NB4 (cell line): ENCODE data around the gene TADA2B.

Experiments used
- DNase-seq: peaks from one replicate; pipeline ENCODE4 v3.0.0; 2010; ENCODE audit warnings: low read depth
- H3K4me3 ChIP-seq: one replicate; pipeline ENCODE4 v1.5.1; 2011; ENCODE audit warnings: mild to moderate bottlenecking, low read depth, low read length, moderate library complexity
- MYC ChIP-seq: IDR thresholded peaks from 2 replicates; pipeline ENCODE4 v1.6.1; 2011; ENCODE audit warnings: low read depth, low read length
- POLR2A ChIP-seq: IDR thresholded peaks from 2 replicates; pipeline ENCODE4 v1.6.1; 2011; ENCODE audit warnings: mild to moderate bottlenecking; ENCODE audit not compliant: insufficient read length; ENCODE audit errors: extremely low read depth
- TF ChIP-seq, protein P1 (sequence below): IDR thresholded peaks from 2 replicates; pipeline ENCODE4 v1.6.1; 2011; ENCODE audit warnings: low read depth, low read length
- TF ChIP-seq, protein P2 (sequence below): IDR thresholded peaks from one replicate; pipeline ENCODE4 v1.5.1; 2012; ENCODE audit warnings: low read depth, low read length

TADA2B gene

GRCh38 chr4:7066006-7066405, 22.8 kb downstream of the TADA2B start:
- peak; percentile 9 for DNase-seq
- H3K4me3 ChIP-seq = peak overlapping the region; percentile 79
- TF ChIP-seq POLR2A = no peak
- TF ChIP-seq, protein P1, sequence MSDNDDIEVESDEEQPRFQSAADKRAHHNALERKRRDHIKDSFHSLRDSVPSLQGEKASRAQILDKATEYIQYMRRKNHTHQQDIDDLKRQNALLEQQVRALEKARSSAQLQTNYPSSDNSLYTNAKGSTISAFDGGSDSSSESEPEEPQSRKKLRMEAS = no peak
- TF ChIP-seq, protein P2, sequence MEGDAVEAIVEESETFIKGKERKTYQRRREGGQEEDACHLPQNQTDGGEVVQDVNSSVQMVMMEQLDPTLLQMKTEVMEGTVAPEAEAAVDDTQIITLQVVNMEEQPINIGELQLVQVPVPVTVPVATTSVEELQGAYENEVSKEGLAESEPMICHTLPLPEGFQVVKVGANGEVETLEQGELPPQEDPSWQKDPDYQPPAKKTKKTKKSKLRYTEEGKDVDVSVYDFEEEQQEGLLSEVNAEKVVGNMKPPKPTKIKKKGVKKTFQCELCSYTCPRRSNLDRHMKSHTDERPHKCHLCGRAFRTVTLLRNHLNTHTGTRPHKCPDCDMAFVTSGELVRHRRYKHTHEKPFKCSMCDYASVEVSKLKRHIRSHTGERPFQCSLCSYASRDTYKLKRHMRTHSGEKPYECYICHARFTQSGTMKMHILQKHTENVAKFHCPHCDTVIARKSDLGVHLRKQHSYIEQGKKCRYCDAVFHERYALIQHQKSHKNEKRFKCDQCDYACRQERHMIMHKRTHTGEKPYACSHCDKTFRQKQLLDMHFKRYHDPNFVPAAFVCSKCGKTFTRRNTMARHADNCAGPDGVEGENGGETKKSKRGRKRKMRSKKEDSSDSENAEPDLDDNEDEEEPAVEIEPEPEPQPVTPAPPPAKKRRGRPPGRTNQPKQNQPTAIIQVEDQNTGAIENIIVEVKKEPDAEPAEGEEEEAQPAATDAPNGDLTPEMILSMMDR = no peak
- TF ChIP-seq MYC = no peak

- peak; percentile 4 for DNase-seq
- H3K4me3 ChIP-seq = peak overlapping the region; percentile 79
- TF ChIP-seq MYC = no peak
- TF ChIP-seq, protein P1 = no peak
- TF ChIP-seq POLR2A = no peak
- TF ChIP-seq, protein P2 = no peak
Measured at GRCh38 chr4:7066493-7066892, 23.3 kb downstream of the TADA2B start.

GRCh38 chr4:7067126-7067451, 23.9 kb downstream of the TADA2B start:
- no peak for TF ChIP-seq POLR2A
- TF ChIP-seq, protein P1 = no peak
- no peak for TF ChIP-seq MYC
- peak overlapping the region; percentile 79 for H3K4me3 ChIP-seq

DNA sequence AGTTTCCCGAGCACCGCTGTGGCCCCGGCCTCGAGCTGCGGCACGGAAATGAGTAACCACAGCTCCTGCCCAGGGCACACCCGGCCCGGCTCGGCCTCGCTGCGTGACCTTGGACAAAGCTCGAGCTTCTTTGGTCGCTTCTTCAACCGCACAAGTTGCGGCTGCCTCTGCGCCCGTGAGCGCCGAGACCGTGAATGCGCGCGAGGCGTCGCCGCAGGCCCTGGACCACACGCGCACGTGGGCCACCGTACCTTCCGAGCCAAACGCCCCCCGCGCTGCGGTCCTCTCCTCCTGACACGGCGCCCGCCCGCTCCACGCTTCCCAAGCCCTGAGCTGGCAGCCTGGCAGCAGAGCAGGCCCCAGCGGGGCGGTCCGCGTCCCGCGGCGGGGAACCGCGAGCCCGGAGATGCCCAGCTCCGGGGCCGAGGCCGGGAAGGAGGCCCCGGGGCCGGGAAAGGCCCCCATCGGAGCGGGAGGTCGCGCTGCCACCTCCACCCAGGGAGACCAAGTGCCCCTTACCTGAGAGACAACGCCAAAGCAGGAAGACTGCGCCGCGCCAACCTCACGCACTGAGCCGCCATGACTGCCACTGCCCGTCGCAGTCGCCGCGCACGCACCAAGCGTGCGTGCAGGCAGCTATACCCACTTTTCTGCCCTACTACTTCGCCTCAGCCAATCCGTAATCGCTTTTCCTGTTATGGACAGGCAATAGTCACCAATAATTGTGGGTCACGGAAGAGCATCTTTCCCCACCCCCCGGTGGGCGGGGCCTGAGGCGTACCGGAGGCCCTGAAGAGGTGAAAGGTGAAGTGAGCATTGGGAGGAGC, 24.5 kb downstream of the TADA2B start, which contains the start of gene GRPEL1:
Gene GRPEL1, minus strand, starts transcription at position 613 of the 827 bp plus-strand sequence. Its CDS starts 32 bp downstream, at position 581.
- peak; percentile 100 for DNase-seq
- TF ChIP-seq, protein P1 = peak; percentile 84
- TF ChIP-seq MYC (peak; percentile 78; the same call in 1 of the 2 replicates), POLR2A (peak; percentile 96)
- TF ChIP-seq, protein P2 = no peak
- H3K4me3 ChIP-seq = peak within 1 kb of the TSS; percentile 79

More at GRCh38 chr4:7067126-7067451, 23.9 kb downstream of the TADA2B start:
- DNase-seq = no peak

DNA sequence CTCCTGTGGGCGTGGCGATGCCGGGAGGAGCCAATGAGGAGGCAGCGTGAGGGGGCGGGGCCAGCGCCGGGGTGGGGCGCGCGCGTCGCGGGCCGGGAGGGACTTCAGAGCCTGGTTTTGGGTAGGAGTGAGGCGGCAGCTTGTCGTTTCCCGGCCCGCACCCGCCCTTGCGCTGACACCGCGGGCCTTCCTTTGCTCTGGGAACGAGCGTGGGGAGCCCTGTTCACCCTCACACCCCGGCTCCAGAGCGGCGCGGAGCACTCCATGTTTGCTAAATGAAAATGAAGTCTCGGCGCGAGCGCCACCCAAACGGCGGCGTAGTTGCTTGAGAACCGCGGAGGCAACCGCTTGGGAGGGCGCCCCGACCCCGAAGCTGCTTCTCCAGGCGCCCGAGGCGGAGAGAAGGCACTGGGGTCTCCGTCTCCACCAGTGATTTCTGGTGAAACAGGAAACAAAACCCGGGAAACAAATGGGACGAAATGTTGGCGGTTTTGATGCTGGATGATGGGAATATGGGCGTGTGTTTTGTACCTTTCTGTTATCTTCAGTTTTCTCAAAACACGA, 25.2 kb downstream of the TADA2B start:
- peak overlapping the region; percentile 68 for H3K4me3 ChIP-seq
- TF ChIP-seq, protein P1 = peak; percentile 24; the same call in 1 of the 2 replicates
- TF ChIP-seq, protein P2 = no peak
- TF ChIP-seq POLR2A = no peak
- TF ChIP-seq MYC = no peak
- no peak for DNase-seq

DNA sequence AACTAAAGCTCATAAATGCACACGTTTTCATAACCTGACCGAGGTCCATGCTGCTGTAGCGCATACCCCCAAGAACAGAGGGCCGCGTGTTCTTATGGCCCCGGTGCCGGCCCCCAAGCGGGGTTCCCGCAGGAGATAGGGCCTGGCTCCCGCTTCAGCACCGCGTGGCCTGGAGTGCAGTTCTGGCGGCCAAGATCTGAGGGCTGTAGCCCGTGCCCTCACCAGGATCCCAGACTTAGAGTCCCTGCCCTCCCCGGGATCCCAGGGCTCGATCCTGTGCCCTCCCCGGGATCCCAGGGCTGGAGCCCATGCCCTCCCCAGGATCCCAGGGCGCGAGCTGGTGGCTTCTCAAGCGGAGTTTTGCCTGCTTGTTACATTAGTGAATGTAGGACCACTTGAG, 25.7 kb downstream of the TADA2B start:
- H3K4me3 ChIP-seq = peak overlapping the region; percentile 68
- no peak for DNase-seq
- TF ChIP-seq, protein P1 = no peak
- TF ChIP-seq POLR2A (no peak), MYC (no peak)
- TF ChIP-seq, protein P2 = no peak
